GM12865 (cell line): ENCODE measurements around the gene CDH23.

Experiments used
- DNase-seq: peaks from one replicate; pipeline ENCODE4 v3.0.0; 2010; ENCODE audit warnings: low read depth
- H3K4me3 ChIP-seq: 2 replicates; pipeline ENCODE4 v1.5.1; 2011; ENCODE audit warnings: mild to moderate bottlenecking, low read depth, low read length, control low read depth
- TF ChIP-seq, protein P1 (sequence below): IDR thresholded peaks from 2 replicates; pipeline ENCODE4 v1.5.1; 2011; ENCODE audit warnings: low read length, control low read depth, low read depth, inconsistent platforms; ENCODE audit not compliant: insufficient read depth; ENCODE audit errors: missing control alignments

The CDH23 gene

DNA sequence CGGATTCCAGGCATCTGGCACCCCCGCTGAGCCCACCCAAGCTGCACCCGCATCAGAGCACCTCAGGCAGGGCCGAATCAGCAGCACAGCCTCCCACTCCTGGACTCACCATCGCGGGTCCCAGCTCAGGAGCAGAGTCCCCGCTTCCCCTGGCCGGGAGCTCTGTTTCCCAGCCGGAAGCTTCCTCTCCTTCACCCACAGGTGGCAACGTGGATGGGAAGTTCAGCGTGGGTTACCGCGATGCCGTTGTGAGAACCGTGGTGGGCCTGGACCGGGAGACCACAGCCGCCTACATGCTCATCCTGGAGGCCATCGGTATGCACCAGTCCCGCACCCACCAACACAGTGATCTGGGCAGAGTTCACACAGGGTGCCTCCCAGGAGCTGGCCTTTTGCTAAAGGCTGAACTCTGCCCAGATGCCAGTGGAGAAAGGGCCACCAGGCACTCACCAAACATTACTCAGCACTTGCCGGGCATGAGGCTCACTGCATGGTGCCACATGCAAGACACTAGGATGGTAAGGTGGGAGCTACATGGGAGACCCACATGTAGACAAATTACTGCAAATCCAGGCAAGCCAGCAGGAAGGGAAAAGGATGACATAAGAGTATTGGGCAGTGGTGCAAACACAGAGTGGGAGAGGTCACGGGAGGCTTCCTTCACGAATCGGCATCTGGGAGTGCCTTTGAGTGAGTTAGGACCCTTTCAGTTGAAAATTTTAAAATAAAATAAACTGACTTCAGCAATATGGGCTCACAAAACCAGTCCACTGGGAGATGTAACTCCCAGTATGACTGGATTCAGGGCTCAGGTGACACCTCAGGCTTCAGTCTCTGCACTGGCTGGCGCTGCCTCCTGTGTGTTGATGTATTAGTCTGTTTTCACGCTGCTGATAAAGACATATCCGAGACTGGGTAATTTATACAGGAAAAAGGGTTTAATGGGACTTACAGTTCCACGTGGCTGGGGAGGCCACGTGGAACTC, 312.5 kb downstream of the CDH23 start:
- H3K4me3 ChIP-seq: no peak overlapping the region
- TF ChIP-seq, protein P1, sequence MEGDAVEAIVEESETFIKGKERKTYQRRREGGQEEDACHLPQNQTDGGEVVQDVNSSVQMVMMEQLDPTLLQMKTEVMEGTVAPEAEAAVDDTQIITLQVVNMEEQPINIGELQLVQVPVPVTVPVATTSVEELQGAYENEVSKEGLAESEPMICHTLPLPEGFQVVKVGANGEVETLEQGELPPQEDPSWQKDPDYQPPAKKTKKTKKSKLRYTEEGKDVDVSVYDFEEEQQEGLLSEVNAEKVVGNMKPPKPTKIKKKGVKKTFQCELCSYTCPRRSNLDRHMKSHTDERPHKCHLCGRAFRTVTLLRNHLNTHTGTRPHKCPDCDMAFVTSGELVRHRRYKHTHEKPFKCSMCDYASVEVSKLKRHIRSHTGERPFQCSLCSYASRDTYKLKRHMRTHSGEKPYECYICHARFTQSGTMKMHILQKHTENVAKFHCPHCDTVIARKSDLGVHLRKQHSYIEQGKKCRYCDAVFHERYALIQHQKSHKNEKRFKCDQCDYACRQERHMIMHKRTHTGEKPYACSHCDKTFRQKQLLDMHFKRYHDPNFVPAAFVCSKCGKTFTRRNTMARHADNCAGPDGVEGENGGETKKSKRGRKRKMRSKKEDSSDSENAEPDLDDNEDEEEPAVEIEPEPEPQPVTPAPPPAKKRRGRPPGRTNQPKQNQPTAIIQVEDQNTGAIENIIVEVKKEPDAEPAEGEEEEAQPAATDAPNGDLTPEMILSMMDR: no peak

GRCh38 chr10:71710519-71710918, 313.8 kb downstream of the CDH23 start:
- TF ChIP-seq, protein P1: no peak
- no peak for DNase-seq
- no peak overlapping the region for H3K4me3 ChIP-seq

More for the DNA sequence above, 312.5 kb downstream of the CDH23 start:
- peak; percentile 58 for DNase-seq

DNA sequence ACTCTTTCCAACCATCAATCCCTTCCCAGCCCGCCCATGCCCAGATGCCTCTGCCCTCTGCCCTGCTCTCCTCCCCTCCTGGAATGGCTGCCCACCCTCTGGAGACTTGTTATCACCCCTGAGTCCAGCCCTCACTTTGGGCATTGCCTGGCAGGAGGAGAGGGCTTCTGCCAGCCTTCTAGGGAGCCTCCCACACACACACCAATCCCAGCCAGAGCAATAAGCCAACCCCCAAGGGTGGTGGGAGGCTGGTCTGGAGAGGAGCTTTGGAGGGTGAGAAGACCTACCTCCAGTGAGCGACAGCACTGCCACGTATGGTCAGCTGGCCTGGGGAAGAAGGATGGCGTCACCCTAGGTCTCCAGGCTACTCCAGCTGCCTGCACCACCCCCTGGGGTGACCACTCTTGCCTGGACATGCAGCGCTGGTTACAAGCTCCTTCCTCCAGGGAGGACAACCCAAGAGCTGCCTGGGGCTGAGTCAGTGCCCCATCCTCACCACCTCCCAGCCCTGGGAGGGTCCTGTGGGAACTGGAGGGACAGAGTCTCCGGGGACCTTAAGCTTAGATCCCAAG, 314.4 kb downstream of the CDH23 start:
- TF ChIP-seq, protein P1: no peak
- DNase-seq: no peak

DNA sequence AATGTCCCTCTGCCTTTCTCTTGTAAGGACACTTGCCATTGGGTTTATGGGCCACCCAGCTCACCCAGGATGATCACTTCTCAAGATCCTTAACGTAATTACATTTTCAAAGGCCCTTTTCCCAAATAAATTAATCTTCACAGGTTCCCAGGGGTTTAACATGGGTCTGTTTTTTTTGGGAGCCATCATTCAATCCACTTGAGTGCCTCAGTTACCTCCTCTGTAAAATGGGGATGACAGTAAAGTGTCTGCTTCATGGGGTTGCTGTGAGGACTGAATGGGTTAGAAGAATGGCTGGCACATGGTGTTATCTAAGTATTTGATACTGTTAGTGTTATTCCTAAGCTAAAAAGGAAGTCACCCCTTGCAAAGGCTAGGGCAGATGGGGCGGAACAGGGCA, 315.4 kb downstream of the CDH23 start:
- TF ChIP-seq, protein P1: no peak
- no peak for DNase-seq

More for the DNA sequence above, 314.4 kb downstream of the CDH23 start:
- no peak overlapping the region for H3K4me3 ChIP-seq

GRCh38 chr10:71712572-71713134, 315.9 kb downstream of the CDH23 start:
- peak; percentile 19 for DNase-seq
- TF ChIP-seq, protein P1: no peak
- H3K4me3 ChIP-seq: no peak overlapping the region

More for the DNA sequence above, 315.4 kb downstream of the CDH23 start:
- H3K4me3 ChIP-seq: no peak overlapping the region

DNA sequence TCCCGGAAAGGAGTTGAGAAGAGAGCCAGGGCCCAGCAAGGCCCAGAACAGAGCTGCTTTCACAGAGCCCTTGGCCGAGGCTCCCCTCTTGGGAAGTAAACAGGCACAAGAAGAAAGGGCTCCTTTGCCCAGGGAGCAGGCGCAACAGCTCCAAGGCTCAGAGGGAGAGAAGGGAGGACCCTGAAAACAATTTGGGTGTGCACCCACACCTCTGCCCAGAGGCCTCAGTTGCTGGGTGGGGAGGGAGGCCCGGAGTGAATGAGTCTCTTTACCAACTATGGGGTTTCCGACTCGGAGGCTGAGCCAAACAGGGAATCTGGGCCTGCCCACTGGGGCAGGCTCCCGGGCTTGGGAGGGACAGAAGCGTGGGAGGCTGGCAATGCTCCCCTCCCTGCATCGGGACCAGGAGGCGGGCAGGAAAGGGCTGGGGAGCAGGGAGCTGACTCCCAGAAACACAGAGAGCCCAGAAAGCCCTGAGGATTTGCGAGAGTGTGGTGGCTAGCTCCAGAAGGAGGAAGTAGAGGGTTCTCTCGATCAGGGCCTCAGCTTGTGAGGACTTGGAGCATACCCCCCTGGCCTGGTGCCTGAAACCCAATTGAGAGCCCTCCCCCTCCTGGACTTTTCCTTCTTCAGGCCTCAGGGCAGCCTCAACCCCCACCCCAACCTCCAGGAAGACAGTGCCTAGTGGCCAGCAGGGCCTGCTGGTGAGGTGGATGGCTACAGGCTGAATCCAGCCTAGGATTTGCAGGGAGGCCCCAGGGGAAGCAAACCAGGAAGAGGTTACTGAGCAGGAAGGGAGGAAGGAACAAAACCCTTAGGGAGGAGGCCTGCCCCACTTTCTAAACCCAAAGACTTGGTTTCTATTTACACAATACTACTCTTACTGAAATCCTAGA, 316.7 kb downstream of the CDH23 start:
- peak; percentile 29 for DNase-seq
- TF ChIP-seq, protein P1: no peak
- no peak overlapping the region for H3K4me3 ChIP-seq
